Stomach (tissue), 4 donors: ENCODE measurements around the gene AGBL3.

Source experiments
- EP300 ChIP-seq: sonication (generic); formaldehyde crosslinking; IDR thresholded peaks from one replicate; pipeline ENCODE4 v1.6.1; 2017; ENCODE audit warnings: antibody characterized with exemption
- POLR2A ChIP-seq, 4 donors: fragments of 450-650 bp; IDR thresholded peaks; one replicate each; pipeline ENCODE4 v1.6.1; 2016; ENCODE audit warnings: antibody characterized with exemption in 4 of 4, control low read depth in 2 of 4, mild to moderate bottlenecking in 1 of 4, moderate library complexity in 1 of 4
- POLR2AphosphoS5 ChIP-seq, 3 donors: sonication (generic); formaldehyde crosslinking; IDR thresholded peaks; one replicate each; pipeline ENCODE4 v1.6.1; 2016; ENCODE audit warnings: antibody characterized with exemption in 3 of 3
- TF ChIP-seq, protein P1 (sequence below), 7 experiments: fragments of 450-650 bp in 4 of 7; fragments of 200-600 bp in 3 of 7; sonication (generic) in 3 of 7; IDR thresholded peaks; one replicate each; pipeline ENCODE4 v1.5.1; 2016 to 2019; ENCODE audit warnings: antibody characterized with exemption in 7 of 7, control low read depth in 2 of 7, mild to moderate bottlenecking in 1 of 7

DNA sequence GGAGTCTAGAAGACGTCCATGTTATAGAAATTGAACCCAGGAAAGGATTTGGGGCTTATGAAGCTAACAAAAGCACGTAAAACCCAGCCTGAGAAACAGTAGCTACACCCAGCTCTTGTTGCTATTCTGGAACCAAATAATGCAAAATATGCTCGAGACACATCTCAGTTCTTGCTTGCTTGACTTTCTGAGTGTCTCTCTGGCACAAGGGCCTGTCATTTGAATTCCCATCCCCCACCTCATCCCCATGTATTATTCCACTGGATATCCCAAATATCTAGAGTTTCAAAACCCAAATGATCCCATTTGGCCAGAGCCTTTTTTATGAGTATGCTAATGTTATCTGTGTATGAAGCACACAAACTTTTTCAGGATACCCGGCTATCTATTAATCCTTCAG is 48.2 kb upstream of the AGBL3 start:
- TF ChIP-seq POLR2A (IDR thresholded peaks at IDR 0.05) (no peak), POLR2AphosphoS5 (IDR thresholded peaks at IDR 0.05) (no peak), EP300 (no peak)
- TF ChIP-seq, protein P1, sequence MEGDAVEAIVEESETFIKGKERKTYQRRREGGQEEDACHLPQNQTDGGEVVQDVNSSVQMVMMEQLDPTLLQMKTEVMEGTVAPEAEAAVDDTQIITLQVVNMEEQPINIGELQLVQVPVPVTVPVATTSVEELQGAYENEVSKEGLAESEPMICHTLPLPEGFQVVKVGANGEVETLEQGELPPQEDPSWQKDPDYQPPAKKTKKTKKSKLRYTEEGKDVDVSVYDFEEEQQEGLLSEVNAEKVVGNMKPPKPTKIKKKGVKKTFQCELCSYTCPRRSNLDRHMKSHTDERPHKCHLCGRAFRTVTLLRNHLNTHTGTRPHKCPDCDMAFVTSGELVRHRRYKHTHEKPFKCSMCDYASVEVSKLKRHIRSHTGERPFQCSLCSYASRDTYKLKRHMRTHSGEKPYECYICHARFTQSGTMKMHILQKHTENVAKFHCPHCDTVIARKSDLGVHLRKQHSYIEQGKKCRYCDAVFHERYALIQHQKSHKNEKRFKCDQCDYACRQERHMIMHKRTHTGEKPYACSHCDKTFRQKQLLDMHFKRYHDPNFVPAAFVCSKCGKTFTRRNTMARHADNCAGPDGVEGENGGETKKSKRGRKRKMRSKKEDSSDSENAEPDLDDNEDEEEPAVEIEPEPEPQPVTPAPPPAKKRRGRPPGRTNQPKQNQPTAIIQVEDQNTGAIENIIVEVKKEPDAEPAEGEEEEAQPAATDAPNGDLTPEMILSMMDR (IDR thresholded peaks at IDR 0.05): no peak
